WTC11 (cell line): ENCODE measurements around the gene NDUFS3.

Experiments used
- ATF3 ChIP-seq: sonication (generic); formaldehyde crosslinking; conservative IDR thresholded peaks from 2 replicates; pipeline ENCODE4 v1.8.1; 2022; ENCODE audit warnings: mild to moderate bottlenecking, missing genetic modification reagents
- NFATC4 ChIP-seq: fragments of 250-450 bp; sonication (Bioruptor Pico); IDR thresholded peaks from 2 replicates; pipeline ENCODE4 v1.9.0; 2021; ENCODE audit warnings: mild to moderate bottlenecking
- NR3C1 ChIP-seq: sonication (generic); formaldehyde crosslinking; conservative IDR thresholded peaks from 2 replicates; pipeline ENCODE4 v1.8.1; 2023; ENCODE audit warnings: low read depth, mild to moderate bottlenecking, missing genetic modification reagents
- STAT6 ChIP-seq: sonication (generic); formaldehyde crosslinking; conservative IDR thresholded peaks from 2 replicates; pipeline ENCODE4 v1.8.1; 2023; ENCODE audit warnings: mild to moderate bottlenecking, low read depth, missing genetic modification reagents, moderate library complexity
- TEAD1 ChIP-seq: sonication (generic); formaldehyde crosslinking; IDR thresholded peaks from 2 replicates; pipeline ENCODE4 v1.8.0; 2022; ENCODE audit warnings: mild to moderate bottlenecking, missing genetic modification reagents
- TF ChIP-seq, protein P1 (sequence below): fragments of 200-600 bp; IDR thresholded peaks from 2 replicates; pipeline ENCODE4 v1.8.0; 2022; ENCODE audit warnings: antibody characterized with exemption
- TF ChIP-seq, protein P2 (sequence below): sonication (generic); formaldehyde crosslinking; IDR thresholded peaks from 2 replicates; pipeline ENCODE4 v1.8.1; 2023; ENCODE audit warnings: mild to moderate bottlenecking, missing genetic modification reagents, moderate library complexity
- TF ChIP-seq, protein P3 (sequence below): fragments of 250-450 bp; sonication (Bioruptor Pico); IDR thresholded peaks from 2 replicates; pipeline ENCODE4 v1.9.0; 2021; ENCODE audit warnings: mild to moderate bottlenecking
- TF ChIP-seq, protein P4 (sequence below): fragments of 250-450 bp; sonication (Bioruptor Pico); IDR thresholded peaks from 2 replicates; pipeline ENCODE4 v1.8.0; 2021; ENCODE audit warnings: mild to moderate bottlenecking

DNA sequence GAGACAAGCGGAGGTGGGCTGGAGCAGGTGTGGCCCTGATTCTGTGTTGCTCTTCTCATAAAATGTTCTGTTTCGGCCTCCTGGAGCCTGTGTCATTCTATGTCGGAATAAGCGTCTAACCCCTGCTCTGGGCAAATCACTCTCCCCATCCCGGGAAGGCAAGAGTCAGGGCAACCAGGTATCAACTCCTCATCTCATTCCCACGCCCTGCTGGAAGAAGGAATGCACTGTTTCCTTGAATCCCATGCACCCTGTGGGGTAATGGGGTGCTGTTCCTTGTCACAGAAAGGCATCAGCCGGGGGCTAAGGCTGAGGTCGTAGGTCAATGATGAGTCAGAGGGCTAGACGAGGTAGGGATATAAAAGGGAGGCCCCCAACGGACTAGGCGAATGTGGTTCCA, 10.2 kb downstream of the NDUFS3 start:
- TF ChIP-seq TEAD1 (no peak), NR3C1 (no peak), ATF3 (CRISPR knock-in tag) (no peak), STAT6 (CRISPR knock-in tag) (no peak), NFATC4 (CRISPR knock-in tag) (no peak)
- TF ChIP-seq, protein P1, sequence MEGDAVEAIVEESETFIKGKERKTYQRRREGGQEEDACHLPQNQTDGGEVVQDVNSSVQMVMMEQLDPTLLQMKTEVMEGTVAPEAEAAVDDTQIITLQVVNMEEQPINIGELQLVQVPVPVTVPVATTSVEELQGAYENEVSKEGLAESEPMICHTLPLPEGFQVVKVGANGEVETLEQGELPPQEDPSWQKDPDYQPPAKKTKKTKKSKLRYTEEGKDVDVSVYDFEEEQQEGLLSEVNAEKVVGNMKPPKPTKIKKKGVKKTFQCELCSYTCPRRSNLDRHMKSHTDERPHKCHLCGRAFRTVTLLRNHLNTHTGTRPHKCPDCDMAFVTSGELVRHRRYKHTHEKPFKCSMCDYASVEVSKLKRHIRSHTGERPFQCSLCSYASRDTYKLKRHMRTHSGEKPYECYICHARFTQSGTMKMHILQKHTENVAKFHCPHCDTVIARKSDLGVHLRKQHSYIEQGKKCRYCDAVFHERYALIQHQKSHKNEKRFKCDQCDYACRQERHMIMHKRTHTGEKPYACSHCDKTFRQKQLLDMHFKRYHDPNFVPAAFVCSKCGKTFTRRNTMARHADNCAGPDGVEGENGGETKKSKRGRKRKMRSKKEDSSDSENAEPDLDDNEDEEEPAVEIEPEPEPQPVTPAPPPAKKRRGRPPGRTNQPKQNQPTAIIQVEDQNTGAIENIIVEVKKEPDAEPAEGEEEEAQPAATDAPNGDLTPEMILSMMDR = no peak
- TF ChIP-seq, protein P2, sequence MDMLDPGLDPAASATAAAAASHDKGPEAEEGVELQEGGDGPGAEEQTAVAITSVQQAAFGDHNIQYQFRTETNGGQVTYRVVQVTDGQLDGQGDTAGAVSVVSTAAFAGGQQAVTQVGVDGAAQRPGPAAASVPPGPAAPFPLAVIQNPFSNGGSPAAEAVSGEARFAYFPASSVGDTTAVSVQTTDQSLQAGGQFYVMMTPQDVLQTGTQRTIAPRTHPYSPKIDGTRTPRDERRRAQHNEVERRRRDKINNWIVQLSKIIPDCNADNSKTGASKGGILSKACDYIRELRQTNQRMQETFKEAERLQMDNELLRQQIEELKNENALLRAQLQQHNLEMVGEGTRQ = no peak
- TF ChIP-seq, protein P3, sequence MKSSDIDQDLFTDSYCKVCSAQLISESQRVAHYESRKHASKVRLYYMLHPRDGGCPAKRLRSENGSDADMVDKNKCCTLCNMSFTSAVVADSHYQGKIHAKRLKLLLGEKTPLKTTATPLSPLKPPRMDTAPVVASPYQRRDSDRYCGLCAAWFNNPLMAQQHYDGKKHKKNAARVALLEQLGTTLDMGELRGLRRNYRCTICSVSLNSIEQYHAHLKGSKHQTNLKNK (CRISPR knock-in tag) = no peak
- TF ChIP-seq, protein P4, sequence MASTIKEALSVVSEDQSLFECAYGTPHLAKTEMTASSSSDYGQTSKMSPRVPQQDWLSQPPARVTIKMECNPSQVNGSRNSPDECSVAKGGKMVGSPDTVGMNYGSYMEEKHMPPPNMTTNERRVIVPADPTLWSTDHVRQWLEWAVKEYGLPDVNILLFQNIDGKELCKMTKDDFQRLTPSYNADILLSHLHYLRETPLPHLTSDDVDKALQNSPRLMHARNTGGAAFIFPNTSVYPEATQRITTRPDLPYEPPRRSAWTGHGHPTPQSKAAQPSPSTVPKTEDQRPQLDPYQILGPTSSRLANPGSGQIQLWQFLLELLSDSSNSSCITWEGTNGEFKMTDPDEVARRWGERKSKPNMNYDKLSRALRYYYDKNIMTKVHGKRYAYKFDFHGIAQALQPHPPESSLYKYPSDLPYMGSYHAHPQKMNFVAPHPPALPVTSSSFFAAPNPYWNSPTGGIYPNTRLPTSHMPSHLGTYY (CRISPR knock-in tag) = no peak
